Sigmoid colon (tissue), 4 donors: ENCODE data around the gene HRNR.

ENCODE experiments used
- CTCF ChIP-seq, 4 experiments: fragments of 450-650 bp in 3 of 4; fragments of 200-600 bp in 1 of 4; IDR thresholded peaks; one replicate each; pipeline ENCODE4 v1.5.1; 2016 to 2019; ENCODE audit warnings: antibody characterized with exemption in 4 of 4, mild to moderate bottlenecking in 3 of 4, moderate library complexity in 2 of 4
- EP300 ChIP-seq, 4 donors: sonication (generic); formaldehyde crosslinking; IDR thresholded peaks; one replicate each; pipeline ENCODE4 v1.6.1; 2017; ENCODE audit warnings: antibody characterized with exemption in 4 of 4
- POLR2A ChIP-seq, 2 donors: fragments of 450-650 bp; IDR thresholded peaks; one replicate each; pipeline ENCODE4 v1.6.1; 2016; ENCODE audit warnings: antibody characterized with exemption in 2 of 2, mild to moderate bottlenecking in 2 of 2, moderate library complexity in 2 of 2

- TF ChIP-seq POLR2A (IDR thresholded peaks at IDR 0.05) (no peak), CTCF (IDR thresholded peaks at IDR 0.05) (no peak), EP300 (IDR thresholded peaks at IDR 0.05) (no peak)
Observed at GRCh38 chr1:152228831-152229230, 4.8 kb upstream of the HRNR start.
